HepG2 (cell line): Measurements from ENCODE around the gene KRTAP3-2. TPM values are rescaled to one million over a fixed set of nuclear protein-coding genes. Genes with fewer than 3 reads are reported as not detected.

ENCODE experiments used
- ATAC-seq: fragments of 200-7000 bp; cut with Tn5 transposase; 3 replicates; pipeline ENCODE4 v1.9.1; 2020; ENCODE audit warnings: mild to moderate bottlenecking, moderate library complexity
- BruUV-seq: library from RNA; stranded (reverse); fragments of 400-500 nt; replicated peaks from 2 replicates; lab custom pipeline; 2021; lab: Mats Ljungman, UMichigan
- CTCF ChIA-PET: fragments of 300-600 bp; formaldehyde crosslinking; extraction: SDS; loops from one replicate; lab custom pipeline; 2021; ENCODE audit warnings: low total read pairs, inconsistent platforms, low intra/inter-chr PET ratio; lab: Yijun Ruan, JAX
- POLR2A ChIA-PET: fragments of 350-600 bp; sonication (Branson Sonifier 250); formaldehyde crosslinking; loops from one replicate; lab custom pipeline; 2020; ENCODE audit warnings: antibody characterized with exemption, inconsistent platforms; lab: Yijun Ruan, JAX
- DNase-seq: peaks from one replicate; pipeline ENCODE4 v3.0.0-alpha.2; 2015; ENCODE audit warnings: low spot score
- FAIRE-seq: peaks from 3 replicates; lab custom pipeline; 2011; peaks lifted over from hg19 to GRCh38; lab: Jason Lieb, UNC
- H2AFZ ChIP-seq: one replicate; pipeline ENCODE4 v1.6.1; 2011; ENCODE audit warnings: low read length, inconsistent platforms
- H3K27ac ChIP-seq: fragments of 300-600 bp; 3 replicates; pipeline ENCODE4 v1.8.0; 2011; ENCODE audit warnings: mixed run types, mild to moderate bottlenecking, mixed read lengths, low read length, inconsistent platforms; ENCODE audit not compliant: insufficient read depth; ENCODE audit errors: extremely low read length
- H3K27me3 ChIP-seq, 2 experiments: fragments of 200-600 bp in 1 of 2; 2 replicates in 1 of 2; 3 replicates in 1 of 2; pipeline versions ENCODE4 v1.6.0 to v1.8.0; 2011; ENCODE audit warnings: low read length in 2 of 2, mild to moderate bottlenecking in 2 of 2, moderate library complexity in 2 of 2, inconsistent platforms in 1 of 2; ENCODE audit not compliant: insufficient read depth in 2 of 2, control insufficient read depth in 1 of 2
- H3K36me3 ChIP-seq, 2 experiments: fragments of 200-600 bp in 1 of 2; replicated peaks in 1 of 2; 2 replicates in 1 of 2; 3 replicates in 1 of 2; pipeline versions ENCODE4 v1.5.1 to v1.8.0; 2011; ENCODE audit warnings: low read length in 2 of 2, inconsistent platforms in 1 of 2; ENCODE audit not compliant: insufficient read depth in 2 of 2, control insufficient read depth in 1 of 2
- H3K4me1 ChIP-seq: 2 replicates; pipeline ENCODE4 v1.5.1; 2012; ENCODE audit warnings: low read length, inconsistent platforms; ENCODE audit not compliant: insufficient read depth
- H3K4me2 ChIP-seq: 2 replicates; pipeline ENCODE4 v1.6.0; 2011; ENCODE audit warnings: low read depth, low read length, inconsistent platforms
- H3K4me3 ChIP-seq, 3 experiments: fragments of 200-600 bp in 1 of 3; sonication (generic), shearing (Covaris generic) in 1 of 3; replicated peaks in 1 of 3; 2 replicates each; pipeline ENCODE4 v1.5.1; 2011 to 2016; ENCODE audit warnings: low read length in 3 of 3, inconsistent platforms in 2 of 3, low read depth in 2 of 3, mild to moderate bottlenecking in 2 of 3, control low read depth in 1 of 3, mixed read lengths in 1 of 3; ENCODE audit not compliant: insufficient read depth in 1 of 3
- H3K79me2 ChIP-seq: one replicate; pipeline ENCODE4 v1.6.1; 2011; ENCODE audit warnings: low read length, inconsistent platforms; ENCODE audit not compliant: insufficient read depth
- H3K9ac ChIP-seq: 2 replicates; pipeline ENCODE4 v1.6.0; 2011; ENCODE audit warnings: mild to moderate bottlenecking, low read depth, low read length, inconsistent platforms; ENCODE audit not compliant: insufficient read depth
- H3K9me3 ChIP-seq: 2 replicates; pipeline ENCODE4 v1.5.1; 2012; ENCODE audit warnings: mild to moderate bottlenecking, low read length
- H4K20me1 ChIP-seq: 2 replicates; pipeline ENCODE4 v1.6.0; 2011; ENCODE audit warnings: inconsistent platforms, mild to moderate bottlenecking, low read length, moderate library complexity; ENCODE audit not compliant: insufficient read depth
- ATF7-NPFF ChIP-seq: sonication (generic); formaldehyde crosslinking; IDR thresholded peaks from 2 replicates; pipeline ENCODE4 v1.8.1; 2023; ENCODE audit warnings: mild to moderate bottlenecking, low read depth, missing genetic modification reagents, moderate library complexity
- CBX1 ChIP-seq: IDR thresholded peaks from one replicate; pipeline ENCODE4 v1.6.1; 2016; ENCODE audit warnings: antibody characterized with exemption, low read depth
- EP300 ChIP-seq, 3 experiments: sonication (generic) in 1 of 3; formaldehyde crosslinking in 1 of 3; IDR thresholded peaks; 2 replicates each; pipeline versions ENCODE4 v1.5.1 to v1.6.1; 2011 to 2020; ENCODE audit warnings: low read depth in 2 of 3, low read length in 2 of 3, borderline replicate concordance in 1 of 3, improper control_type of control experiment in 1 of 3, mild to moderate bottlenecking in 1 of 3, missing genetic modification reagents in 1 of 3, moderate library complexity in 1 of 3
- MAFK ChIP-seq, 2 experiments: IDR thresholded peaks in 1 of 2; conservative IDR thresholded peaks in 1 of 2; 2 replicates each; pipeline ENCODE4 v1.6.1; 2011; ENCODE audit warnings: improper control_type of control experiment in 2 of 2, low read length in 2 of 2
- PCBP1 ChIP-seq: fragments of 200-400 bp; formaldehyde crosslinking; IDR thresholded peaks from 2 replicates; pipeline ENCODE4 v1.6.1; 2017; ENCODE audit warnings: mild to moderate bottlenecking, low read depth, low read length, borderline replicate concordance
- PHB2 ChIP-seq: fragments of 450-650 bp; IDR thresholded peaks from 2 replicates; pipeline ENCODE4 v1.6.1; 2018; ENCODE audit not compliant: partially characterized antibody
- RFX1 ChIP-seq: fragments of 450-650 bp; IDR thresholded peaks from 2 replicates; pipeline ENCODE4 v1.6.1; 2017
- ZNF10 ChIP-seq: sonication (generic); formaldehyde crosslinking; IDR thresholded peaks from 2 replicates; pipeline ENCODE4 v1.4.0; 2020; ENCODE audit warnings: mild to moderate bottlenecking, low read depth, missing genetic modification reagents, borderline replicate concordance
- ZNF460 ChIP-seq: sonication (generic); formaldehyde crosslinking; IDR thresholded peaks from 2 replicates; pipeline ENCODE4 v1.5.1; 2020; ENCODE audit warnings: missing genetic modification reagents, mild to moderate bottlenecking, borderline replicate concordance
- ZNF546 ChIP-seq: sonication (generic); formaldehyde crosslinking; conservative IDR thresholded peaks from 2 replicates; pipeline ENCODE4 v1.8.1; 2023; ENCODE audit warnings: mild to moderate bottlenecking, missing genetic modification reagents
- ZNF619 ChIP-seq: sonication (generic); formaldehyde crosslinking; IDR thresholded peaks from 2 replicates; pipeline ENCODE4 v1.4.0; 2020; ENCODE audit warnings: mild to moderate bottlenecking, missing genetic modification reagents
- ZSCAN21 ChIP-seq: sonication (generic); formaldehyde crosslinking; IDR thresholded peaks from 2 replicates; pipeline ENCODE4 v1.8.0; 2022; ENCODE audit warnings: mild to moderate bottlenecking, missing genetic modification reagents, moderate library complexity, borderline replicate concordance
- WGBS: methylation state at CpG from one replicate; pipeline ENCODE4 v1.1.6; 2017; ENCODE audit warnings: low lambda C conversion rate; 5-methylcytosine and 5-hydroxymethylcytosine counted together
- in situ Hi-C: cut with HindIII; loops from 2 replicates; pipeline ENCODE4 v1.10.0; 2017; ENCODE audit warnings: low pct_unique_long_range_greater_than_20kb; ENCODE audit not compliant: extremely low pct_ligation_motif_present
- intact Hi-C: fragments of 100-400 bp; cut with micrococcal nuclease; formaldehyde crosslinking; loops from one replicate; pipeline ENCODE4 v1.10.0; 2022; ENCODE audit not compliant: unreplicated experiment
- polyA plus RNA-seq, 8 experiments: library from polyadenylated mRNA; depleted of rRNA in 3 of 8; stranded (reverse) in 7 of 8; unstranded in 1 of 8; fragments of >200 nt; fragmentation: Illumina TruSeq in 4 of 8; extraction: Trizol in 4 of 8; gene quantifications; 2 replicates each; pipeline versions ENCODE4 v1.2.1 to v1.2.3, GENCODE V29; 2011 to 2016; ENCODE audit warnings: low read depth in 4 of 8, missing spikeins in 1 of 8, mixed read lengths in 1 of 8; ENCODE audit not compliant: insufficient read depth in 1 of 8
- total RNA-seq, 5 experiments: library from RNA; depleted of rRNA; stranded (reverse); fragments of >200 nt; fragmentation: Illumina TruSeq; extraction: Trizol; gene quantifications; 2 replicates each; pipeline ENCODE4 v1.2.3, GENCODE V29; 2016; ENCODE audit warnings: low read depth in 1 of 5
- TF ChIP-seq, protein P1 (sequence below): sonication (generic); formaldehyde crosslinking; IDR thresholded peaks from 2 replicates; pipeline ENCODE4 v1.9.0; 2021; ENCODE audit warnings: missing genetic modification reagents, borderline replicate concordance
- TF ChIP-seq, protein P2 (sequence below): sonication (generic); formaldehyde crosslinking; IDR thresholded peaks from 2 replicates; pipeline ENCODE4 v1.4.0; 2020; ENCODE audit warnings: missing genetic modification reagents
- TF ChIP-seq, protein P3 (sequence below): sonication (generic); formaldehyde crosslinking; IDR thresholded peaks from 2 replicates; pipeline ENCODE4 v1.5.0; 2020; ENCODE audit warnings: mild to moderate bottlenecking, missing genetic modification reagents
- TF ChIP-seq, protein P4 (sequence below): fragments of 450-650 bp; IDR thresholded peaks from 2 replicates; pipeline ENCODE4 v1.6.1; 2016
- TF ChIP-seq, protein P5 (sequence below): IDR thresholded peaks from 2 replicates; pipeline ENCODE4 v1.6.1; 2016; ENCODE audit warnings: mild to moderate bottlenecking

Gene KRTAP3-2
- total and polyA plus RNA-seq, 2 of the 13 experiments (the other 11 are each of a cell fraction or from before 2014, with no cell fraction given), result not detected

DNA sequence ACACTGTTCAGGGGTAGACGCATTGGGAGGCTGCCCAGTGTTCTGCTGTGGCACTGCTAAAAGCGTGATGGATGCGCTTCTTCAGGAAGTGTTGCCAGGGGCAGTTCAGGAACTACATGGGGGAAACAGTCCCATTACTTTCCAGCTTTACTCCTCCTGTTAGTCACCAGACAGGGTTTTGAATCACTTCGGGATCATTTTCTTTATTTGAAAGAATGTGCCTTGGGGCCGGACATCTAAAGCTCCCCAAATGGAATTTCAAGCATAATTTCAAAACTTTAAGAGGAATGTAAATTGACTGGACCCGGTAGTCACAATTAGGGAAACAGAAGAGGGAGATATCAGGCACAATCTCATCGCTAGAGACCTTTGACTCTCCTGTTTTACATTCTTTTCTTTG, 48.7 kb upstream of the KRTAP3-2 start:
- peaks cover 2% of the 10 kb centered on the region; the same call in 1 of the 2 replicates for H3K9me3 ChIP-seq
- no peaks in the 10 kb centered on the region for H3K79me2 ChIP-seq
- DNase-seq (peak; percentile 75), ATAC-seq (peak; percentile 47), FAIRE-seq (no peak)
- H3K9ac ChIP-seq, result peak overlapping the region; percentile 20; the same call in 1 of the 2 replicates
- in situ Hi-C loops (no loop called here), intact Hi-C loops (loop anchor here (10.0 kb wide), 1 partner anchor 144 kb away; no protein-coding TSS in a partner anchor)
- POLR2A ChIA-PET, result interaction anchor here (0.7 kb wide), 1 partner anchor 10 kb away, joined by 4 read pairs; no protein-coding TSS in a partner anchor
- 34% methylated on average over 7 of the region's 7 CpGs for WGBS
- peak overlapping the region; percentile 41 for H3K4me2 ChIP-seq
- no peak overlapping the region for H3K4me3 ChIP-seq
- CTCF ChIA-PET, result no interaction called here
- H3K4me1 ChIP-seq, result peaks cover 17% of the 10 kb centered on the region
- no peaks in the 10 kb centered on the region for H3K27me3 ChIP-seq
- no peaks in the 10 kb centered on the region for H3K36me3 ChIP-seq
- BruUV-seq, result no TSS peak
- H4K20me1 ChIP-seq, result no peaks in the 10 kb centered on the region
- peak overlapping the region; percentile 31 for H3K27ac ChIP-seq
- peak overlapping the region; percentile 60 for H2AFZ ChIP-seq
- TF ChIP-seq, protein P1, sequence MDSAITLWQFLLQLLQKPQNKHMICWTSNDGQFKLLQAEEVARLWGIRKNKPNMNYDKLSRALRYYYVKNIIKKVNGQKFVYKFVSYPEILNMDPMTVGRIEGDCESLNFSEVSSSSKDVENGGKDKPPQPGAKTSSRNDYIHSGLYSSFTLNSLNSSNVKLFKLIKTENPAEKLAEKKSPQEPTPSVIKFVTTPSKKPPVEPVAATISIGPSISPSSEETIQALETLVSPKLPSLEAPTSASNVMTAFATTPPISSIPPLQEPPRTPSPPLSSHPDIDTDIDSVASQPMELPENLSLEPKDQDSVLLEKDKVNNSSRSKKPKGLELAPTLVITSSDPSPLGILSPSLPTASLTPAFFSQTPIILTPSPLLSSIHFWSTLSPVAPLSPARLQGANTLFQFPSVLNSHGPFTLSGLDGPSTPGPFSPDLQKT (CRISPR knock-in tag), result no peak
- TF ChIP-seq, protein P2, sequence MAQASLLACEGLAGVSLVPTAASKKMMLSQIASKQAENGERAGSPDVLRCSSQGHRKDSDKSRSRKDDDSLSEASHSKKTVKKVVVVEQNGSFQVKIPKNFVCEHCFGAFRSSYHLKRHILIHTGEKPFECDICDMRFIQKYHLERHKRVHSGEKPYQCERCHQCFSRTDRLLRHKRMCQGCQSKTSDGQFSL (CRISPR knock-in tag), result no peak
- TF ChIP-seq EP300 (IDR thresholded peaks at IDR 0.05; ENCODE audit: low read depth in 2 of 2, low read length in 2 of 2) (peak in 1 of 2 experiments; percentile 18; a peak in 1 of 4 replicates), EP300 (CRISPR knock-in tag; IDR thresholded peaks at IDR 0.05; ENCODE audit: borderline replicate concordance) (no peak), CBX1 (no peak), ZNF460 (CRISPR knock-in tag) (no peak), PHB2 (no peak), ZNF619 (no peak), ZNF546 (CRISPR knock-in tag) (no peak), MAFK (conservative IDR thresholded peaks at IDR 0.05 in 1 of 2, IDR thresholded peaks at IDR 0.05 in 1 of 2; ENCODE audit: low read length in 2 of 2) (no peak), ZSCAN21 (CRISPR knock-in tag) (no peak), ATF7-NPFF (no peak), ZNF10 (CRISPR knock-in tag) (no peak), PCBP1 (no peak), RFX1 (0 out of 2 replicates have a peak, but pooled peaks have one; percentile 15)
- TF ChIP-seq, protein P3, sequence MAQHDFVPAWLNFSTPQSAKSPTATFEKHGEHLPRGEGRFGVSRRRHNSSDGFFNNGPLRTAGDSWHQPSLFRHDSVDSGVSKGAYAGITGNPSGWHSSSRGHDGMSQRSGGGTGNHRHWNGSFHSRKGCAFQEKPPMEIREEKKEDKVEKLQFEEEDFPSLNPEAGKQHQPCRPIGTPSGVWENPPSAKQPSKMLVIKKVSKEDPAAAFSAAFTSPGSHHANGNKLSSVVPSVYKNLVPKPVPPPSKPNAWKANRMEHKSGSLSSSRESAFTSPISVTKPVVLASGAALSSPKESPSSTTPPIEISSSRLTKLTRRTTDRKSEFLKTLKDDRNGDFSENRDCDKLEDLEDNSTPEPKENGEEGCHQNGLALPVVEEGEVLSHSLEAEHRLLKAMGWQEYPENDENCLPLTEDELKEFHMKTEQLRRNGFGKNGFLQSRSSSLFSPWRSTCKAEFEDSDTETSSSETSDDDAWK (CRISPR knock-in tag), result no peak
- TF ChIP-seq, protein P4, sequence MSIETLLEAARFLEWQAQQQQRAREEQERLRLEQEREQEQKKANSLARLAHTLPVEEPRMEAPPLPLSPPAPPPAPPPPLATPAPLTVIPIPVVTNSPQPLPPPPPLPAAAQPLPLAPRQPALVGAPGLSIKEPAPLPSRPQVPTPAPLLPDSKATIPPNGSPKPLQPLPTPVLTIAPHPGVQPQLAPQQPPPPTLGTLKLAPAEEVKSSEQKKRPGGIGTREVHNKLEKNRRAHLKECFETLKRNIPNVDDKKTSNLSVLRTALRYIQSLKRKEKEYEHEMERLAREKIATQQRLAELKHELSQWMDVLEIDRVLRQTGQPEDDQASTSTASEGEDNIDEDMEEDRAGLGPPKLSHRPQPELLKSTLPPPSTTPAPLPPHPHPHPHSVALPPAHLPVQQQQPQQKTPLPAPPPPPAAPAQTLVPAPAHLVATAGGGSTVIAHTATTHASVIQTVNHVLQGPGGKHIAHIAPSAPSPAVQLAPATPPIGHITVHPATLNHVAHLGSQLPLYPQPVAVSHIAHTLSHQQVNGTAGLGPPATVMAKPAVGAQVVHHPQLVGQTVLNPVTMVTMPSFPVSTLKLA, result no peak
- TF ChIP-seq, protein P5, sequence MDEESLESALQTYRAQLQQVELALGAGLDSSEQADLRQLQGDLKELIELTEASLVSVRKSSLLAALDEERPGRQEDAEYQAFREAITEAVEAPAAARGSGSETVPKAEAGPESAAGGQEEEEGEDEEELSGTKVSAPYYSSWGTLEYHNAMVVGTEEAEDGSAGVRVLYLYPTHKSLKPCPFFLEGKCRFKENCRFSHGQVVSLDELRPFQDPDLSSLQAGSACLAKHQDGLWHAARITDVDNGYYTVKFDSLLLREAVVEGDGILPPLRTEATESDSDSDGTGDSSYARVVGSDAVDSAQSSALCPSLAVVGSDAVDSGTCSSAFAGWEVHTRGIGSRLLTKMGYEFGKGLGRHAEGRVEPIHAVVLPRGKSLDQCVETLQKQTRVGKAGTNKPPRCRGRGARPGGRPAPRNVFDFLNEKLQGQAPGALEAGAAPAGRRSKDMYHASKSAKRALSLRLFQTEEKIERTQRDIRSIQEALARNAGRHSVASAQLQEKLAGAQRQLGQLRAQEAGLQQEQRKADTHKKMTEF (CRISPR knock-in tag), result no peak
